ENCODE measurements around the gene STX5.
"Not testable (repeated sequence)": the region's sequence is repeated elsewhere in the genome, so short reads cannot be mapped to it uniquely, and the experiment has no call there.

The STX5 gene

GRCh38 chr11:62778441-62778840 lies 53.4 kb downstream of the STX5 start:
- no peak for DNase-seq

GRCh38 chr11:62777389-62777788 lies 54.5 kb downstream of the STX5 start:
- no peak for DNase-seq

- DNase-seq = no peak
Observed at GRCh38 chr11:62775646-62776045, 56.2 kb downstream of the STX5 start.

GRCh38 chr11:62774407-62774806 lies 57.4 kb downstream of the STX5 start:
- no peak for DNase-seq

- peak; percentile 97 to 99 for DNase-seq
Observed at GRCh38 chr11:62771144-62772021, 60.5 kb downstream of the STX5 start, which contains the start of gene TAF6L. TSS of gene TAF6L (plus strand) at chr11:62771396. CDS start at chr11:62775784, 4,388 bp downstream.

- peak in 1 of 2 donors; percentile 50 for DNase-seq
Observed at GRCh38 chr11:62770778-62771143, 61.1 kb downstream of the STX5 start.

- DNase-seq = not testable (repeated sequence)
Observed at GRCh38 chr11:62760867-62761227, 71.0 kb downstream of the STX5 start.

GRCh38 chr11:62757846-62758788 lies 73.7 kb downstream of the STX5 start:
- DNase-seq = no peak

Measured in hippocampal formation (tissue), 2 donors.